GM10266 (cell line): ENCODE results near the gene FOXR1.
"Not testable (repeated sequence)": the region's sequence is repeated elsewhere in the genome, so short reads cannot be mapped to it uniquely, and the experiment has no call there.

Source experiments
- DNase-seq: peaks from one replicate; pipeline ENCODE4 v3.0.0; 2012; ENCODE audit errors: extremely low spot score
- TF ChIP-seq, protein P1 (sequence below): IDR thresholded peaks from 2 replicates; pipeline ENCODE4 v1.5.1; 2012; ENCODE audit warnings: mild to moderate bottlenecking, low read depth; ENCODE audit not compliant: control insufficient read depth, insufficient read depth; ENCODE audit errors: missing control alignments

The FOXR1 gene

DNA sequence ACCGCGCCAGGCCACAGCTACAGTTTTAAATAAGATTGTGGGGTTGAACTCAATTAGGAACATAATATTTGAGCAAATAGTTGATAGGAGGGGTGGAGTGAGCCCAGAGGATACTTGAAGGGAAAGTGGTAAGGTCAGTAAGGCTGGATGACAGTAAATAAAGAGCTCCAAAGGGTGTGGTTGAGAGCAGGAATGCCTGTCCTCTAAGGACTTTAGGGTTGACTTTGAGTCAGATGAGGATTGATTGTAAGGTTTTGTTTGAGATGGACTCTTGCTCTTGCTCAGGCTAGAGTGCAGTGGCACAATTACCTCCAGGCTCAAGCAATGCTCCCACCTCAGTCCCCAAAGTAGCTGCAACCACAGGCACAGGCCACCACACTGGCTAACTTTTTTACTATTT, 2.4 kb downstream of the FOXR1 start:
- DNase-seq = no peak

DNA sequence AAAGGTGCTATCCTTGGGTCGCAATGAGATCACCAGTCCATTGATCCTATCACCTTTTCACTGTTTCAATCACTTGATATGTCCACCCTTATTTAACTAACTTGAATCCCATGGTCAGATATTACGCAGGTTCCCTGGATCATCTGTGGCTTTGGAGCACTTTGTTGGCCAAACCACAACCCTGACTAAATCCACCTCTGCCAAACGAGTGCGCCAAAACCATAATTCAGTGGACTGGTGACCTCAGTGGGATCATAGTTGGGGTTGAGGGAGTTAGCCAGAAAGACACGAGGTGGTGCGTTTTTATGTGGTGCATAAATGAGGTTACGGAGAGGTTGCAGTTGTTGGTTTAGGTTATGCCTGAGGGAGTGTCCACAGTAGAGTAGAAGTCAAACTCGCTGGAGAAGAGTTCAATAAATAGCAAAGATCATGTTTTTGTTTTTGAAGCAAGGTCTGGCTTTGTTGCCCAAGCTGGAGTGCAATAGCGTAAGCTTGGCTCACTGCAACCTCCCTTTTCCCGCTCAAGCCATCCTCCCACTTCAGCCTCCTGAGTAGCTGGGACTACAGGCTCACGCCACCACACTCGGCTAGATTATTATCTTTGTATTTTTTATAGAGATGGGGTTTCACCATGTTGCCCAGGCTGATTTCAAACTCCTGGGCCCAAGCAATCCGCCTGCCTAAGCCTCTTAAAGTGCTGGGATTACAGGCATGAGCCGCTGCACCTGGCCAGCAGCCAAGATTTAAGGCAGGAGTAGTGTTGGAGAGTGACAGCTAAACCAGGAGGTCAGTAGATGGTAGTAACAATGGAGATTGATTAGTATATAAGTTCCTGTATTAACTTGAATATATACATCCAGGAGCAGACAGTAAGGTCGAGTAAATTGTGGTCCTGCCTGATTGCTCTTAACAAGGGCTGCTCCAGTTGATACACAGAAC, 4.5 kb downstream of the FOXR1 start:
- DNase-seq = no peak
- TF ChIP-seq, protein P1, sequence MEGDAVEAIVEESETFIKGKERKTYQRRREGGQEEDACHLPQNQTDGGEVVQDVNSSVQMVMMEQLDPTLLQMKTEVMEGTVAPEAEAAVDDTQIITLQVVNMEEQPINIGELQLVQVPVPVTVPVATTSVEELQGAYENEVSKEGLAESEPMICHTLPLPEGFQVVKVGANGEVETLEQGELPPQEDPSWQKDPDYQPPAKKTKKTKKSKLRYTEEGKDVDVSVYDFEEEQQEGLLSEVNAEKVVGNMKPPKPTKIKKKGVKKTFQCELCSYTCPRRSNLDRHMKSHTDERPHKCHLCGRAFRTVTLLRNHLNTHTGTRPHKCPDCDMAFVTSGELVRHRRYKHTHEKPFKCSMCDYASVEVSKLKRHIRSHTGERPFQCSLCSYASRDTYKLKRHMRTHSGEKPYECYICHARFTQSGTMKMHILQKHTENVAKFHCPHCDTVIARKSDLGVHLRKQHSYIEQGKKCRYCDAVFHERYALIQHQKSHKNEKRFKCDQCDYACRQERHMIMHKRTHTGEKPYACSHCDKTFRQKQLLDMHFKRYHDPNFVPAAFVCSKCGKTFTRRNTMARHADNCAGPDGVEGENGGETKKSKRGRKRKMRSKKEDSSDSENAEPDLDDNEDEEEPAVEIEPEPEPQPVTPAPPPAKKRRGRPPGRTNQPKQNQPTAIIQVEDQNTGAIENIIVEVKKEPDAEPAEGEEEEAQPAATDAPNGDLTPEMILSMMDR = no peak

More for the DNA sequence above, 2.4 kb downstream of the FOXR1 start:
- TF ChIP-seq, protein P1 = no peak

DNA sequence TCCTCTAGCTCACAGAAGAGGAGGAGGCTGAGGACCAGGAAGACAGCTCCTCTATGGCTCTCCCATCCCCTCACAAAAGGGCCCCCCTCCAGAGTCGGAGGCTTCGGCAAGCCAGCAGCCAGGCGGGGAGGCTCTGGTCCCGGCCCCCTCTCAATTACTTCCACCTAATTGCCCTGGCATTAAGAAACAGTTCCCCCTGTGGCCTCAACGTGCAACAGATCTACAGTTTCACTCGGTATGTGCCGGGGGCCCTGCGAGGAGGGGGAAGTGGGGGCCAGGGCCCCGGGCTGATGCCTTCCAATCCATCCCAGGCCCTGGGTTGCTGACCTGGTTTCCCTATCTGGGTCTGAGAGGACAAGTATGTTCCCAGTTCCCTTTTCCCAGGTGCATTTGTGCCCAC, 7.9 kb downstream of the FOXR1 start:
- TF ChIP-seq, protein P1 = no peak
- DNase-seq = no peak

DNA sequence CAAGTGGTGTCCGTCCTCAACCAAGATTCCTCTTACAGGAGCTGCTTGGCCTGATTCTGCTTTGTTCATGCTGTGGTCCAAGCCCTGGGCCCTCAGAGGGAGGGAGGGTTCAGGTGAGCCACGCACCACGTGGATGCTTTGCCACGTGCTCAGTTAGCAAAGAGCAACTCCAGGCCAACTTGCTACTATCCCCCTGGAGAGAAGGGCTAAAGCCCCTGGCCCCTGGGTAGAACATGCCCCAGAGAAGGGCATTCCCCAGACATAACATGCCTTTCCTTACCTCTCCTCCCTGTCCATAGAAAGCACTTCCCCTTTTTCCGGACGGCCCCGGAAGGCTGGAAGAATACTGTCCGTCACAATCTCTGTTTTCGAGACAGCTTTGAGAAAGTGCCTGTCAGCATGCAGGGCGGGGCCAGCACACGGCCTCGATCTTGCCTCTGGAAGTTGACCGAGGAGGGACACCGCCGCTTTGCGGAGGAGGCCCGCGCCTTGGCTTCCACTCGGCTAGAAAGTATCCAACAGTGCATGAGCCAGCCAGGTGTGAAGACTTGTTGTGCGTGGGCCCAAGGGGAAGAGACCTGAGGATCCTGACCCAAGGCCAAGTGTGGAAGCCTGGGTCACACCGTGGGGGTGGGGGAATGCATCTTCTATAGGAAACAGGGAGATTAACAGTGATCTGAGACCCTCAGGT, 8.8 kb downstream of the FOXR1 start:
- DNase-seq = peak; percentile 7
- TF ChIP-seq, protein P1 = no peak

DNA sequence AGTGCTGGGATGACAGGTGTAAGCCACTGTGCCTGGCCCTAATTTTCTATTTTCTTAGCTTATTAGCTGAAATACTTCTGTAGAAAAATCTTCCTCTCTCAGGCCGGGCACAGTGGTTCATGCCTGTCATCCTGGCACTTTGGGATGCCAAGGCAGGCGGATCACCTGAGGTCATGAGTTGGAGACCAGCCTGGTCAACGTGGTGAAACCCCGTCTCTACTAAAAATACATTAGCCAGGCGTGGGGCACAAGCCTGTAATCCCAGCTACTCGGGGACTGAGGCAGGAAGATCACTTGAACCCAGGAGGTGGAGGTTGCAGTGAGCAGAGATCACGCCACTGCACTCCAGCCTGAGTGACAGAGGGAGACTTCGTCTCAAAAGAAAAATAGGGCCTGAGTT, 12.8 kb downstream of the FOXR1 start:
- not testable (repeated sequence) for DNase-seq

DNA sequence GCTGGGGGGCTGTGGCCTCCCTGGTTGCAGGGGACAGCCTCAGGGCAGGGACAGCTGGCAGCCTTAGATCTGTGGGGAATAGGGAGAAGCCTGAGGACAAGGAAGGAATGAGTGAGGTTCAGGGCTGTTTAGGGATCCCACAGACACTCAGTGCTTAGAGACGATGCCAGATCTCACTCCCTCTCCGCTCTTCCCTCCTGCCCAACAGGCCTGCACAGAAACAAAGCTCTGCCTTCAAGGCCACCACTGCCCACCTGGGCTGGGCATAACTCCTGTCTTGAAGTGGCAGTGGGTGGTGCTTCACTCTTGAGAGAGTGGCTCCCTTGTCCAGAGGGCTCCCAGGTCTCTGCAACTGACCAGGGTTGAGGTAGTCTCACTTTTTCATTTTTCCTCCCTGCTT, 13.3 kb downstream of the FOXR1 start:
- TF ChIP-seq, protein P1 = no peak
- DNase-seq = peak; percentile 12

DNA sequence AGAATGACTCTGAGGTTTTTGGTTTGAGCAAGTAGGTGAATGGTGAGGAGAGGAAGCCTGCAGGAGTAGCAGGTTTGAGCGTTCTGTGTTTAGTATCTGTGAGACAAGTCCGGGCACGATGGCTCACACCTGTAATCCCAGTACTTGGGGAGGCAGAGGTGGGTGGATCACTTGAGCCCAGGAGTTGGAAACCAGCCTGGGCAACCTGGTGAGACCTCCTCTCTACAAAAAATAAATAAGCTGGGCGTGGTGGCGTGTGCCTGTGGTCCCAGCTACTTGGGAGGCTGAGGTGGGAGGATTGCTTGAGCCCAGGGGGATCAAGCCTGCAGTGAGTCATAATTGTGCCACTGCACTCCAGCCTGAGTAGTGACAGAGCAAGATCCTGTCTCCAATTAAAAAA, 16.7 kb downstream of the FOXR1 start:
- TF ChIP-seq, protein P1 = no peak
- peak; percentile 1 for DNase-seq

DNA sequence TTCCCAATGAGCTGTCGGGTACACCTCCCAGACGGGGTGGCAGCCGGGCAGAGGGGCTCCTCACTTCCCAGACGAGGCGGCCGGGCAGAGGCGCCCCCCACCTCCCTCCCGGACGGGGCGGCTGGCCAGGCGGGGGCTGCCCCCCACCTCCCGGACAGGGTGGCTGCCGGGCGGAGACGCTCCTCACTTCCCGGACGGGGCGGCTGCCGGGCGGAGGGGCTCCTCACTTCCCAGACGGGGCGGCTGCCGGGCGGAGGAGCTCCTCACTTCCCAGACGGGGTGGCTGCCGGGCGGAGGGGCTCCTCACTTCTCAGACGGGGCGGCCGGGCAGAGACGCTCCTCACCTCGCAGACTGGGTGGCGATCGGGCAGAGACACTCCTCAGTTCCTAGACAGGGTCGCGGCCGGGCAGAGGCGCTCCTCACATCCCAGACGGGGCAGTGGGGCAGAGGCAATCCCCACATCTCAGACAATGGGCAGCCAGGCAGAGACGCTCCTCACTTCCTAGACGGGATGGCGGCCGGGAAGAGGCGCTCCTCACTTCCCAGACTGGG, 20.0 kb downstream of the FOXR1 start:
- not testable (repeated sequence) for DNase-seq
